Esophagus (tissue), 2 donors: Measurements from ENCODE around the gene CENPK. TPM values are rescaled to one million over a fixed set of nuclear protein-coding genes. Genes with fewer than 3 reads are reported as not detected.
A peak's percentile ranks its signal among the peaks of the same experiment; 100 is the strongest.

Experiments used
- H3K27ac ChIP-seq, 2 donors: one replicate each; pipeline ENCODE4 v1.5.1; 2013; ENCODE audit warnings: low read depth in 2 of 2, mild to moderate bottlenecking in 2 of 2, inconsistent platforms in 1 of 2, low read length in 1 of 2, moderate library complexity in 1 of 2
- H3K27me3 ChIP-seq, 2 donors: one replicate each; pipeline ENCODE4 v1.6.1; 2013; ENCODE audit warnings: low read length in 2 of 2, control low read depth in 1 of 2, mild to moderate bottlenecking in 1 of 2; ENCODE audit not compliant: insufficient read depth in 2 of 2, control insufficient read depth in 1 of 2
- H3K36me3 ChIP-seq, 2 donors: one replicate each; pipeline ENCODE4 v1.6.1; 2013; ENCODE audit warnings: low read length in 1 of 2; ENCODE audit not compliant: control insufficient read depth in 2 of 2, insufficient read depth in 2 of 2
- H3K4me1 ChIP-seq, 2 donors: one replicate each; pipeline ENCODE4 v1.6.1; 2013; ENCODE audit warnings: low read length in 1 of 2; ENCODE audit not compliant: control insufficient read depth in 2 of 2, insufficient read depth in 2 of 2
- H3K4me3 ChIP-seq, 2 donors: one replicate each; pipeline ENCODE4 v1.5.1; 2013; ENCODE audit warnings: low read length in 2 of 2, mild to moderate bottlenecking in 2 of 2, low read depth in 1 of 2, moderate library complexity in 1 of 2
- H3K9me3 ChIP-seq, 2 donors: one replicate each; pipeline ENCODE4 v1.6.1; 2013; ENCODE audit warnings: mild to moderate bottlenecking in 2 of 2, low read depth in 1 of 2, low read length in 1 of 2, moderate library complexity in 1 of 2; ENCODE audit not compliant: control insufficient read depth in 2 of 2, insufficient read depth in 1 of 2
- WGBS, 2 donors: extraction: QIAGEN DNeasy Blood & Tissue Kit; methylation state at CpG; one replicate each; pipeline ENCODE4 v1.1.7; 2013; 5-methylcytosine and 5-hydroxymethylcytosine counted together
- polyA plus RNA-seq, 2 donors: library from polyadenylated mRNA; stranded (reverse); fragments of 200-250 nt; gene quantifications; one replicate each; pipeline ENCODE4 v1.2.3, GENCODE V29; 2013
- donor health status: healthy with polysubstance abuse.
- donor health status: Bipolar disorder and iron deficiency.

Gene CENPK
- polyA plus RNA-seq, 2 donors: 6.6 to 8.6 TPM

DNA sequence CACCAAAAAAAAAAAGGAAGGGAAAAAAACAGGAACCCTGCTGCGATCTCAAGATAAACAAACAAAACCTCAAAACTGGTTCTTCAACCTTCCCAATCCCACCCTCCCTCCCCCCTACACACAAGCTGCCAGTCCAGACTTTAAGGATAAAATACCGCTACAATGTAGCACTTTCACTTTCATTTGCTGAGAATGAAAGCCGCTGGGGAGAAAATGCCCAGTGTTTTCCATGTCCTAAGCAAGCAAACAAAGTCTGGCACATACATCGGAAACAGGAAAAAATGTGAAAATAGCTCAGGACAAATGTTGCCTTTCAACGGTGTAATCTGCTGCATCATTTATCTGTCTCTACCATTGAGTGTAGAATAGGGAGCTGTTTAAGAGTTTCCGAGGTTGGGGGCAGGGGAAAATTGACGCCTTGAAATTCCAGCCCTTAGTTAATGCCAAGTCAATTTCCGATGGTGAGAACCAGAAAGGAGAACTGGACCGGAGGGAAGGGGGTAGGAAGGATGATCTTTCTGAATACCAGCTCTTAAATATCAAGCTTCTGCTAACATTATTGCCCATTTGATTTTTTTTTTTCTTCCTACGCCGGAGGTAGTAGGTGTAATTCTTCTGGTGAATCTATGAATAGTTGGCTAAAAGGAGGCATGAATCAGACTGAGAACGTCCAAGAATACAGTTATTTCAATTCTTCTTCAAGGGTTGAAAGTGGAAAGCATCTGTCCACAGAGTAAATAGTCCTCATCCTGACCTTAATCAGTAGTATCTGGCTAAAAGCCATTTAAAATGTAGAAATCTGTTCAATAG is 80.0 kb downstream of the CENPK start:
- Histone ChIP-seq H3K36me3 (no peaks in the 10 kb centered on the region), H3K4me3 (peak overlapping the region; percentile 36 to 83), H3K27me3 (no peaks in the 10 kb centered on the region), H3K27ac (peak overlapping the region; percentile 61 to 77), H3K4me1 (no peaks in the 10 kb centered on the region), H3K9me3 (no peaks in the 10 kb centered on the region)
- 0 to 1% methylated on average over 12 of the region's 12 CpGs for WGBS, 2 donors

DNA sequence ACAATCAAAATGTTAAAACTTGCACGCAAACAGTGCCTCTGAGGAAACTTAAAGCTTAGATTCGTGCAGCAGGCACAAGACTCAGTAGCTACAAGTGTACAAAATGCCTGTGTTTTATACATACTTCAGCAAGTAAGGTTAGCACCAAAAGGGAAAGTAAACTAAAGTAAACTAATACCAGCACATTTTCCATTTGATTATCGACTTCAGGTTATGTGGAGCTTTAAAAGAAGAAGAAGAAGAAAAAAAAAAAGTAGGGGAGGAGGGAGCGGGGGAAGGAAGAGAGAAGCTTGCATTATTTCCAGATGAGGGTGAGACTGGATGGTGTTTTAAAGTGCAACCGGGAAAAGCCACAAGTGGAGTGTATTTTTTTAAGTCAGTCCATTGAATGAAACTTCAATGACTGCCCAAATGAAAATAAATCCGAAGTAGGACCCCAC is 80.7 kb downstream of the CENPK start:
- H3K4me3 ChIP-seq: peak overlapping the region in 1 of 2 donors; percentile 83
- 0% methylated on average over 6 of the region's 6 CpGs for WGBS, 2 donors
- peak overlapping the region; percentile 4 to 61 for H3K27ac ChIP-seq
- H3K9me3 ChIP-seq: no peaks in the 10 kb centered on the region
- no peaks in the 10 kb centered on the region for H3K36me3 ChIP-seq
- no peaks in the 10 kb centered on the region for H3K4me1 ChIP-seq
- H3K27me3 ChIP-seq: no peaks in the 10 kb centered on the region

DNA sequence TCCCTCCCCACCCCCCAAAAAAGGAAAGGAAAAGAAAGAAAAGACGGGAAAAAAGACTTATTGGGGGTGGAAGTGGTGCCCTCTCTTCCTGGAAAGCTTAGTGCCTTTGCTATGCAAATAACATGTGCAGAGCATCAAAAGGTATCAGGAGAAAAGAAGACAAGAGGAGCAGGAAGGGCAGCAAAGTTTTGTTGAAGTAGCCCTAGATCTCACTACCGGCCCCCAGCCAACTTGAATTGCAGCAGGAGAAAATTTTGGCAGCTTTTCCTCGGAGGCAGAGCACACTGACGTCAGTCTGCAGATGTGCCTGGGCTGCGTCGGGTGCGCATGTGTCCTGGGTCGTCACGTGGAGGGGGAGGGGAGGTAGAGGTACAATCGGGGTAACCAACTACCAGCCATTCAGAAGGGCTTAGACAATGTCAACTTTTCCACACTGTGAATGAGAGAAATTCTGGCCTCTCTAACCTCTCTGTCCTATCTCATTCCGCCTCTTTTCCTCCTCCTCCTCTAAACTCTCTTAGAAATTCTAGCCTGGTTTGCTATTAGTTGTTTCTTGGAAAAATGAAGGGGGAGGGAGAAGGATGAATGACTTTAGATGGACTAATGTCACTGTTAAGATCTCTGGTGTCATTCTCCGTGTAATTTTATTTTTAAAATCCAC is 81.2 kb downstream of the CENPK start, which contains the start of gene ADAMTS6:
Gene ADAMTS6 (minus strand): TSS at position 286 of the 661 bp plus-strand sequence. CDS start 8,247 bp downstream, outside the sequence.
- Histone ChIP-seq H3K27ac (peak within 1 kb of the TSS; percentile 61 to 77), H3K4me1 (no peaks in the 10 kb centered on the region), H3K4me3 (peak within 1 kb of the TSS; percentile 36 to 83), H3K9me3 (no peaks in the 10 kb centered on the region), H3K36me3 (no peaks in the 10 kb centered on the region), H3K27me3 (no peaks in the 10 kb centered on the region)
- 0% methylated on average over 12 of the region's 12 CpGs for WGBS, 2 donors

DNA sequence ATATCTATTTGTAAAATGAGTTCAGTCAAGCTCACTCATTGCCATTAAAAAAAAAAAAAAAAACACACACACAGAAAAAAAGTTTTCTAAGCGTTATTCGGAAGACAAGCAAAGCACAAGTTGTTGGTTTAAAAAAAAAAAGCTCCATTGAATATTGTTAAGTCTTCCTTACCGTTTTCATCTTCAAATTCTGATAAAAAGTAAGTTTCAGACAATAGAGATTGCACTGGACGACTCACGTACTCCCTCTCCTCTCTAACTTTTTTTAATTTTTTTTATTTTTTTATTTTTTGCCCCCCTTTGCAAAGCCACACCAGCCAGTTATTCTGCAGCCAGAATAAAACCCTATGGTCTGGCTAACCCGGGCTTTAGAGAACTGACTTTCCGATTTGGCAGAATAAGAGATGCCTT is 81.8 kb downstream of the CENPK start:
- Histone ChIP-seq H3K4me3 (peak overlapping the region; percentile 34 to 83), H3K27ac (peak overlapping the region in 1 of 2 donors; percentile 55), H3K36me3 (no peaks in the 10 kb centered on the region), H3K27me3 (no peaks in the 10 kb centered on the region), H3K4me1 (no peaks in the 10 kb centered on the region), H3K9me3 (no peaks in the 10 kb centered on the region)
- 1 to 2% methylated on average over 7 of the region's 7 CpGs for WGBS, 2 donors

DNA sequence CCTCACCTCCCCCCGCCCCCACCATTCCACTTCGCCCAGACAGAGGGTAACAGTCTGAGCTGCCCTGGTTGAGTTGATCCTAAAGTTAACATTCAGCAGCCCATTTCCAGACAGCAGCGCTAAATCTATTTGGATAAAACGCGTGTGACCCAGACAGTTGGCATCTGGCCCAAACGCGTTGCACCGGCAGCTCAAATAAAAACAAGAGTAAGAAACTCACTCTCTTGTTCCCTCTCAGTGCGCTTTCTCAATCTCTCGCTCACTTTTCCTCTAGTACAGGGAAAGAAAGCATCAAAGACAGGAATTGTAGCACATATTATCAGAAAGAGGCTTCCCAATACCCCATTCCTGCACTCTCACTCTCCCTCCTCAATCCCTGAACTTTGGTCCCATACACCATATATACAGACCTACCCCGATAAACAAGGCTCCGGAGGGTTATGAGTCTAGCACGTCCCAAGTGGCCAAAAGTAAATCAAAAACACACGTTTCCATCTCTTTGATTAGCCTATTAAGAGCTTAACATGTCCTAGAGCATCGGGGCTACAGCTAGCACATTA is 82.6 kb downstream of the CENPK start:
- Histone ChIP-seq H3K27me3 (no peaks in the 10 kb centered on the region), H3K36me3 (no peaks in the 10 kb centered on the region), H3K4me1 (no peaks in the 10 kb centered on the region), H3K9me3 (no peaks in the 10 kb centered on the region), H3K27ac (peak overlapping the region in 1 of 2 donors; percentile 47), H3K4me3 (peak overlapping the region; percentile 21 to 44)
- 1% methylated on average over 15 of the region's 15 CpGs for WGBS, 2 donors

DNA sequence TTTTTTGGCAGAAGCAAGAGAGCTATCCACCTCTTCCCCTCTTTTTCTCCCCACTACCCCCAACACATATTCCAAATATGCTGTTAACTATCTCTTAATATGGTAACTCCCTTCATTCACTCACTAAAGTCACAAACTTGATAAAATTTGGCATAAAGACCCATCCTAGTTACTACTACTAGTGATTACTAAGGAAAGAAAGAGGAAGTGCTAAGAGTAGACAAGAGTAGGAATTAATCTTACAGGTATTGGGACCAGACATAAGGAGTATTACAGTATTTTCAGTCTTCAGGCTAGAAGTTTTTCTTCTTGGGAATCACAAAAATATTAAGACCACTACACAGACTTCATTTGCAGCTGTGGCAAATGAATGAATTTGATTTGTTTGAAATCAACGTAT is 83.4 kb downstream of the CENPK start:
- H3K9me3 ChIP-seq: no peaks in the 10 kb centered on the region
- no peaks in the 10 kb centered on the region for H3K36me3 ChIP-seq
- H3K27me3 ChIP-seq: no peaks in the 10 kb centered on the region
- H3K4me1 ChIP-seq: no peaks in the 10 kb centered on the region
- no peak overlapping the region for H3K27ac ChIP-seq
- 52 to 58% methylated on average over 1 of the region's 1 CpG for WGBS, 2 donors
- H3K4me3 ChIP-seq: no peak overlapping the region

DNA sequence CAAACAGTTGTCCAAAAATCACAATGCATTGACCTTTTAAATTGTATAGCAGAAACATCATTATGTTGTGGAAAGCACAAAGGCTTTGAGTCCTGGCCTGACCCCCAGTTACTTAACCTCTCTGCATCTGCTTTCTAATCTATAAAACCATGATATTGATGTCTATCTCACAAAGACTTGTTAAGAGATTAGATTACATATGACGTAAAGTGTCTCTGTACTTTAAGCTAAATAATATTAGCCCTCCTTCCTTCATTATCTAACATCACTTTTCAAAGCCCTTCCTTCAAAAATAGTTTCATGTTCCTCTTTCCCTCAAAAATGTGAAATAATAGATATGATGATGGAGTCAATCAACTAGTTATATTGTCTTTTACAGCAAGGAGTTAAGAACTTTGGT is 84.6 kb downstream of the CENPK start:
- no peaks in the 10 kb centered on the region for H3K9me3 ChIP-seq
- H3K27ac ChIP-seq: no peak overlapping the region
- H3K27me3 ChIP-seq: no peaks in the 10 kb centered on the region
- WGBS, 2 donors: 81 to 91% methylated on average over 1 of the region's 1 CpG
- H3K36me3 ChIP-seq: no peaks in the 10 kb centered on the region
- H3K4me3 ChIP-seq: no peak overlapping the region
- H3K4me1 ChIP-seq: no peaks in the 10 kb centered on the region

DNA sequence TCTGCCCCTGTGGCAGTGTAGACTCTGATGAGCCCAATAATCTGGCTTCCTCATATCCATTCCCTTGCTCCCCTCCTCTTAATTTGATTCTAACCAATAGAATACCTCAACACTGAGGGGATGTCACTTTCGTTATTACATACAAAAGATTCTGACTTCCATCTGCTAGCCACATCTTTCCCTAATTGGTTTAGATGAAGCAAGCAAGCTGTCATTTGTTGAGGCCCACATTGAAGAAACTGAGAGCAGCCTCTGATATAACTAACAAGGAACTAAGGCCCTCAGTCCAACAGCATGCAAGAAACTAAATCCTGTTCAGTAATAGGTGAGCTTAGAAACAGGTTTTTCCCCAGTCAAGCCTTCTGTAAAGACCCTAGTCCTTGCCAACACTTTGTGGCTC is 87.1 kb downstream of the CENPK start:
- no peak overlapping the region for H3K4me3 ChIP-seq
- H3K9me3 ChIP-seq: no peaks in the 10 kb centered on the region
- H3K4me1 ChIP-seq: no peaks in the 10 kb centered on the region
- H3K27ac ChIP-seq: no peak overlapping the region
- H3K36me3 ChIP-seq: no peaks in the 10 kb centered on the region
- WGBS, 2 donors: 86% methylated on average over 1 of the region's 1 CpG
- no peaks in the 10 kb centered on the region for H3K27me3 ChIP-seq

DNA sequence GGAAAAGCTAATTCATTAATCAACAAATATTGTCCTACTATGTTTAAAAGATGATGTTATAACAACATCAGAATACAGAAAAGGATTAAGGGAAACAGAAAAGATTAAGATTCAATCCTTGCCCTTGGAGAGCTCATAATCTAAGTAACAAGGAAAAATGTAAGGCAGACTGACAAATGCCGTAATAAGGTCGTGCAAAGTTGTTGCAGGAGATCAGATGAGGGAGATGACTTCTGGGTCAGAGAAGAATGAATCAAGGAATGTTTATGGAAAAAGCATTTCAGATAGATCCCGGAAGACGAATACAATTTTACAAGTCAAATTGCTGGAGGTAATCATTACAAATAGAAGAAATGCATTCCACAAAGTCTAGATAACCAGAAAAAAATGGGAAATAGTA is 87.6 kb downstream of the CENPK start:
- H3K27me3 ChIP-seq: no peaks in the 10 kb centered on the region
- H3K9me3 ChIP-seq: no peaks in the 10 kb centered on the region
- H3K36me3 ChIP-seq: no peaks in the 10 kb centered on the region
- H3K4me1 ChIP-seq: no peaks in the 10 kb centered on the region
- 80 to 91% methylated on average over 4 of the region's 4 CpGs for WGBS, 2 donors
- no peak overlapping the region for H3K27ac ChIP-seq
- no peak overlapping the region for H3K4me3 ChIP-seq
